GM12873 (cell line): ENCODE data around the gene TUBA1C.

Experiments
- TF ChIP-seq, protein P1 (sequence below): IDR thresholded peaks from 2 replicates; pipeline ENCODE4 v1.5.1; 2012; ENCODE audit warnings: low read depth, mild to moderate bottlenecking, moderate library complexity, low read length, control low read depth; ENCODE audit not compliant: insufficient read depth; ENCODE audit errors: missing control alignments

Gene TUBA1C

DNA sequence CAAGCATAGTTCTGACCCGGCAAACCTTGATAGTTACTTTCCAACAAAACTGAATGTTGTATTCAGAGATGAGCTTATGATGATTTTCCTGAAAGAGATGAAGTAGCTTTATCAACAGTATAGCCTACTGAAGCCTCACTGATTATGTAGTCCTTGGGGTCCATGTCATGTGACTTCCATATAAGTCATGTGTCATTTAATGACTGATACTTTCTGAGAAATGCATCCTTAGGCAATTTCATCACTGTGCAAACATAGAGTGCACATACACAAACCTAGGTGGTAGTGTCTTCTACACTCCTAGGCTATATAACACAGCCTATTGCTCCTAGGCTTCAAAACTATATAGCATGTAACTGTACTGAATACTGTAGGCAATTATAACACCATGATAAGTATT lies 28.5 kb upstream of the TUBA1C start:
- TF ChIP-seq, protein P1, sequence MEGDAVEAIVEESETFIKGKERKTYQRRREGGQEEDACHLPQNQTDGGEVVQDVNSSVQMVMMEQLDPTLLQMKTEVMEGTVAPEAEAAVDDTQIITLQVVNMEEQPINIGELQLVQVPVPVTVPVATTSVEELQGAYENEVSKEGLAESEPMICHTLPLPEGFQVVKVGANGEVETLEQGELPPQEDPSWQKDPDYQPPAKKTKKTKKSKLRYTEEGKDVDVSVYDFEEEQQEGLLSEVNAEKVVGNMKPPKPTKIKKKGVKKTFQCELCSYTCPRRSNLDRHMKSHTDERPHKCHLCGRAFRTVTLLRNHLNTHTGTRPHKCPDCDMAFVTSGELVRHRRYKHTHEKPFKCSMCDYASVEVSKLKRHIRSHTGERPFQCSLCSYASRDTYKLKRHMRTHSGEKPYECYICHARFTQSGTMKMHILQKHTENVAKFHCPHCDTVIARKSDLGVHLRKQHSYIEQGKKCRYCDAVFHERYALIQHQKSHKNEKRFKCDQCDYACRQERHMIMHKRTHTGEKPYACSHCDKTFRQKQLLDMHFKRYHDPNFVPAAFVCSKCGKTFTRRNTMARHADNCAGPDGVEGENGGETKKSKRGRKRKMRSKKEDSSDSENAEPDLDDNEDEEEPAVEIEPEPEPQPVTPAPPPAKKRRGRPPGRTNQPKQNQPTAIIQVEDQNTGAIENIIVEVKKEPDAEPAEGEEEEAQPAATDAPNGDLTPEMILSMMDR: no peak

DNA sequence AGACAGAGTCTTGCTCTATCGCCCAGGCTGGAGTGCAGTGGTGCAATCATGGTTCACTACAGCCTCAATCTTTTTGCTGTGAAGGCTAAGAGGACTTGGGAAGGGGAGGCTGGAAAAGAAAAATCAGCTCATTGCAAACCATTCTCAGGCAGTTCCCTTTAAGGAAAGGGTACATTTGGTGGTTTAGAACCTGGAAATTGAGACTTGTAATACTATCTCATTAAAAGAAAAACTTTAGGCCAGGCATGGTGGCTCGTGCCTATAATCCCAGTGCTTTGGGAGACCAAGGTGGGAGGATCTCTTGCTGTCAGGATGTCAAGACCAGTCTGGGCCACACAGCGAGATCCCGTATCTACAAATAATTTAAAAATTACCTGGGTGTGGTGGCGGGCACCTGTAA lies 21.3 kb upstream of the TUBA1C start:
- TF ChIP-seq, protein P1: no peak

DNA sequence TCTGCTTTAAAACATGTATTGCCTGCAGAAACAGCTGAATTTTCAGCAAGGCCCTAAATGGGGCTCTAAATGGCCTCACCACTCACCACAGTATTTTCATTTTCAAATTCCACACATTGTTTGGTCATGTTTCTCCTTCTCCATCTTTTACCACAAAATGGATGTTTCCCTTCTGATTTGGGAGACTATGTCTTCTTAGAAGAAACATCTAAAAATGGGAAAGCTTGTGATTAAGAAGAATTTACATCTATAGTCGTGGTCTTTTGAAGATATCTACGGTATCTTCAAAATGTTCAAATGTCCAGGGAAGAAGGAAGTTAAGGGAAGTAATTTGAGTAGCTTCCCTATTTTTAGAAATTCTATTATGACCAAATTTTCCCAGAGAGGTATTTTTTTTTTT lies 20.7 kb upstream of the TUBA1C start:
- TF ChIP-seq, protein P1: no peak

DNA sequence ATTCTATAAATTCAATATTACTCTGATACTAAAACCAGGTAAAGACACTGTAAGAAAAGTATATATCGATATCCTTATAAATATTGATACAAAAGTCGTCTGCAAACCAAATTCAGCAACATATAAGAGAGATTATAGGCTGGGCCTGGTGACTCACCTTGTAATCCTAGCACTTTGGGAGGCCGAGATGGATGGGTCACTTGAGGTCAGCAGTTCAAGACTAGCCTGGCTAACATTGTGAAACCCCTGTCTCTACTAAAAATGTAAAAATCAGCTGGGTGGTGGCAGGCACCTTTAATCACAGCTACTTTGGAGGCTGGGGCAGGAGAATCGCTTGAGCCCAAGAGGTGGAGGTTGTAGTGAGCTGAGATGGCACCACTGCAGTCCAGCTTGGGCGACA lies 13.5 kb upstream of the TUBA1C start:
- TF ChIP-seq, protein P1: no peak

DNA sequence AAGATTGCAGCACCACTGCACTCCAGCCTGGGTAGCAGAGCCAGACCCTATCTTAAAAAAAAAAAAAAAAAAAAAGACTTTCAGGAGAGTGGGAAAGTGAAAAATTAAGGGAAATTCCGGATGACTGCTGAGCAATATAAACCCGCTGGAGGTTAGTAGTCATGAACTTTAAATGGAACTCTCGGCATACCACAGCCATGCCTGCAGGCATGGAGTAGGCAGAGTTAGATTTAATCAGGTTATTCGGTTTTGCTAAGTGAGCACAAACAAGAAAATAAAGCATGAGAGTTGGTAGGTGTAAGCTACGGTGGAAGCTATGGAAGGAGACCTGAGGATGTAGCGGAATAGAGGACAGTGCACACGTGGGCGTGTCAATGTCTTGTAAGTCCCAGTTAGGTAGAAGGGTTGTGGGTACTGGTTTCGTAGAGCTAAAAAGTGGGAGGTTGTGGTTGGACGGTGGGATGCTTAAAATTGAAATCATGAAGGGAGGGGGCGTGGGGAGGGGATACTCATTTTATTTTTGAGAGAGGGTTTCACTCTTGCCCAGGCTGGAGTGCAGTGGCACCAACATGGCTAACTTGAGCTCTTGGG lies 11.8 kb upstream of the TUBA1C start:
- TF ChIP-seq, protein P1: no peak

DNA sequence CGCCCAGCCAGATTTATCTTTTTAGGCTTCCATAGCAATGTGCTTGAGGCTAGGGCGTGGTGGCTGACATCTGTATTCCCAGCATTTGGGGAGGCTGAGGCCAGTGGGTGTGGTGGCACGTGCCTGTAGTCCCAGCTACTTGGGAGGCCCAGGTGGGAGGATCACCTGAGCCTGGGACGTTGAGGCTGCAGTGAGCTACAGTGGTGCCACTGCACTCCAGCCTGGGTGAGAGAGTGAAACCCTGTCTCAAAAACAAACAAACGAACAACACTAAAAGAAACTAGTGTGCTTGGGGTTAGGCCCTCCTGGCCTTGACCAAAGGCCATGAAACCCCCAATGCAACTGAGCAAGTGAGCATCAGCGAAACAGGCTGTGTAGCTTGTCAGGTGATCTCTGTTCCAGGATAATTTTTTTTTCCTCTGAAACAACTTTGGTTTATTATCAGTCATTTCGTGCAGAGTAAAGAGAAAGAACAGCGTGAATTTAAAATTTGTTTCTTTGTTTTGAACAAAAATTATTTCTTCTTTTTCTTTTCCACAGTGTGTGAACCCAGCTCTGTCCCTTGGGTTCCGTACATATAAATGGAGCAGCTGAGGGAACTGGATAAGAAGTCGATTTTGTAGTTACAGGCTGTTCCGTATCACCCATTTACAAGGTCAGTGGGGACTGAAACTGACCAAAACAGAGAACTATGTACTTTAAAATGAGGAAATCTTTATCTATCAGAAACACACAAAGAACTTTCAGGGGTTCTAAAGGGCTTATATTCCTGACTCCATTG lies 8.8 kb upstream of the TUBA1C start:
- TF ChIP-seq, protein P1: no peak

DNA sequence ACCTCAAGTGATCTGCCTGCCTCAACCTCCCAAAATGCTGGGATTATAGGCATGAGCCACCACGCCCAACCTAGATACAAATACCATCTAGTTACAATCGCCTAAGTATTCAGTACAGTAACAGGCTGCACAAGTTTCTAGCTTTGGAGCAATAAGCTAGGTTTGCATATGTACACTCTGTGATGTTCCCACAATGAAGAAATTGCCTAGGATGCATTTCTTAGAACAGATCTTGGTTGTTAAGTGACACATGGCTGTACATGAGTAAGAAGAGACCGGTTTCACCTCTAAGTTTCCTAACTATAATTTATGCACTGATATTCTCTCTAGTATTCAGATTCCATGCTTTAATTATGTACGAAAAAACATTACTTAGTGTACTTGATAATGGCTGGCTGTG lies 5.4 kb upstream of the TUBA1C start:
- TF ChIP-seq, protein P1: no peak
